ENCODE data around the gene POU5F1.

Gene POU5F1

GRCh38 chr6:31114541-31114878 is 56.0 kb downstream of the POU5F1 start, which contains the start of gene PSORS1C1:
Gene PSORS1C1, plus strand, starts transcription at chr6:31114800. Its CDS starts 14,833 bp downstream, at chr6:31129633.
- DNase-seq (ENCODE audit: low spot score), result peak; percentile 97
